ENCODE measurements around the gene LRRK1.

The LRRK1 gene

GRCh38 chr15:101062063-101062462 lies 142.9 kb downstream of the LRRK1 start:
- H3K36me3 ChIP-seq (replicated peaks in 1 of 2; ENCODE audit: control insufficient read depth in 2 of 2, insufficient read depth in 2 of 2, low read length in 2 of 2) = no peaks in the 10 kb centered on the region
- DNase-seq (ENCODE audit: low spot score) = no peak

DNA sequence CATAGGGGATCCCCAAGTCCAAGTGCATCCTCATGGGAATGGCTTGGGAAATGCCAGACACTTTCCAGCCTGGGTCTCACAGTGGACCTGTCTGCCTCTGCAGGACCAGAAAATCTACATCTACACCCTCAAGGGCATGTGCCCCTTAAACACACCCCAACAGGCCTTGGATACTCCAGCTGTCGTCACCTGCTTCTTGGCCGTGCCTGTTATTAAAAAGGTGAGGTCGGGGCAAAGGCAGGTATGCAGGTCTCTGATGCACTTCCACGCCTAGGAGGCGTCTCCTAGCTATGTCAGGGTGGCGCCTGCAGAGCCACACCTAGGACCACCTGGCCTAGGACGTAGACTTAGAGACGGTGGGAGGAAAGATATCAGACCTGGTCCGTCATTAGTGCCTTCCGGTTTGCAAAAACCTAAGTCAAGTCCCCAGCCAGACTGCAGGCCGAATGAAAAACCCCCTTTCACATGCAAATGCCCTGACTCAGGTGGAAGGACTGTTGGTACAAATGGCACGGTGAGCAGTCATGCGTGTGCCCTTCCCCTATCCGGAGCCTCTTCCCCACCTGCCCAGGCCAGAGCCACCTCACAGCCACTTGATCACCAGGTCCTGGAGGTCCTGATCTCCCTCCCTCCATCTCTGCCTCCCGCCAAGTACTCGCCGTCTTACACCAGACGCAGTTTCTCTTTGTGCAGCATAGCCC lies 143.5 kb downstream of the LRRK1 start:
- H2AFZ ChIP-seq (ENCODE audit: low read length) = no peak overlapping the region
- no peaks in the 10 kb centered on the region for H3K79me1 ChIP-seq (ENCODE audit: low read depth, low read length)
- no peak overlapping the region for H3K4me2 ChIP-seq (ENCODE audit: insufficient read depth, low read length, poor library complexity, severe bottlenecking)
- no peaks in the 10 kb centered on the region for H3K36me3 ChIP-seq (replicated peaks in 1 of 2; ENCODE audit: control insufficient read depth in 2 of 2, insufficient read depth in 2 of 2, low read length in 2 of 2)
- H3K4ac ChIP-seq (ENCODE audit: low read length) = no peak overlapping the region
- H3K27ac ChIP-seq (replicated peaks; ENCODE audit: low read length) = no peak overlapping the region
- H3K4me3 ChIP-seq (ENCODE audit: low read length in 2 of 2) = no peak overlapping the region
- no peak overlapping the region for H4K91ac ChIP-seq (ENCODE audit: low read depth, low read length, poor library complexity)
- H3K18ac ChIP-seq (ENCODE audit: low read length) = peak overlapping the region; percentile 79
- peaks cover 0 to 3% of the 10 kb centered on the region in 2 donors for H3K9me3 ChIP-seq (replicated peaks in 1 of 2; ENCODE audit: control insufficient read depth in 2 of 2, insufficient read depth in 1 of 2, low read depth in 1 of 2, low read length in 2 of 2)
- H3K23ac ChIP-seq (ENCODE audit: low read depth, low read length, poor library complexity) = no peak overlapping the region
- H3K14ac ChIP-seq (ENCODE audit: low read length) = no peak overlapping the region
- no peak overlapping the region for H2BK5ac ChIP-seq (ENCODE audit: low read length)
- H2BK15ac ChIP-seq (ENCODE audit: low read length) = no peak overlapping the region
- DNase-seq (ENCODE audit: low spot score) = no peak
- H3K9ac ChIP-seq (ENCODE audit: low read depth, low read length, poor library complexity) = no peak overlapping the region
- H2BK12ac ChIP-seq (ENCODE audit: low read length) = no peak overlapping the region
- H4K8ac ChIP-seq (ENCODE audit: low read depth, low read length) = no peak overlapping the region
- peaks cover 16 to 23% of the 10 kb centered on the region in 2 donors for H3K4me1 ChIP-seq (ENCODE audit: control insufficient read depth in 2 of 2, insufficient read depth in 1 of 2, low read depth in 1 of 2, low read length in 2 of 2)
- no peaks in the 10 kb centered on the region for H3K27me3 ChIP-seq (ENCODE audit: control insufficient read depth in 3 of 3, insufficient read depth in 3 of 3, low read depth in 1 of 3, low read length in 3 of 3)
- no peak overlapping the region for H2BK120ac ChIP-seq (ENCODE audit: low read depth, low read length)
- H2AK5ac ChIP-seq (ENCODE audit: low read depth, low read length) = peak overlapping the region; percentile 14
- no CpG with 5 or more reads among the region's 18 CpGs for WGBS, 2 donors (ENCODE audit: extremely low coverage in 2 of 2, insufficient read length in 2 of 2, insufficient replicate concordance in 1 of 2)

More at GRCh38 chr15:101062063-101062462, 142.9 kb downstream of the LRRK1 start:
- H2BK120ac ChIP-seq (ENCODE audit: low read depth, low read length) = no peak overlapping the region
- no peak overlapping the region for H3K4me3 ChIP-seq (ENCODE audit: low read length in 2 of 2)
- peaks cover 0 to 3% of the 10 kb centered on the region in 2 donors for H3K9me3 ChIP-seq (replicated peaks in 1 of 2; ENCODE audit: control insufficient read depth in 2 of 2, insufficient read depth in 1 of 2, low read depth in 1 of 2, low read length in 2 of 2)
- H2AFZ ChIP-seq (ENCODE audit: low read length) = no peak overlapping the region
- no peak overlapping the region for H3K18ac ChIP-seq (ENCODE audit: low read length)
- no peak overlapping the region for H4K91ac ChIP-seq (ENCODE audit: low read depth, low read length, poor library complexity)
- H2BK12ac ChIP-seq (ENCODE audit: low read length) = no peak overlapping the region
- no peak overlapping the region for H4K8ac ChIP-seq (ENCODE audit: low read depth, low read length)
- H3K79me1 ChIP-seq (ENCODE audit: low read depth, low read length) = no peaks in the 10 kb centered on the region
- H2AK5ac ChIP-seq (ENCODE audit: low read depth, low read length) = no peak overlapping the region
- no peak overlapping the region for H3K14ac ChIP-seq (ENCODE audit: low read length)
- no peak overlapping the region for H3K4me2 ChIP-seq (ENCODE audit: insufficient read depth, low read length, poor library complexity, severe bottlenecking)
- no peak overlapping the region for H2BK15ac ChIP-seq (ENCODE audit: low read length)
- no peak overlapping the region for H3K23ac ChIP-seq (ENCODE audit: low read depth, low read length, poor library complexity)
- WGBS, 2 donors (ENCODE audit: extremely low coverage in 2 of 2, insufficient read length in 2 of 2, insufficient replicate concordance in 1 of 2) = no CpG with 5 or more reads among the region's 7 CpGs
- no peaks in the 10 kb centered on the region for H3K27me3 ChIP-seq (ENCODE audit: control insufficient read depth in 3 of 3, insufficient read depth in 3 of 3, low read depth in 1 of 3, low read length in 3 of 3)
- H3K4me1 ChIP-seq (ENCODE audit: control insufficient read depth in 2 of 2, insufficient read depth in 1 of 2, low read depth in 1 of 2, low read length in 2 of 2) = peaks cover 16 to 21% of the 10 kb centered on the region in 2 donors
- no peak overlapping the region for H2BK5ac ChIP-seq (ENCODE audit: low read length)
- H3K27ac ChIP-seq (replicated peaks; ENCODE audit: low read length) = no peak overlapping the region
- H3K9ac ChIP-seq (ENCODE audit: low read depth, low read length, poor library complexity) = no peak overlapping the region
- H3K4ac ChIP-seq (ENCODE audit: low read length) = no peak overlapping the region

- peaks cover 16 to 27% of the 10 kb centered on the region in 2 donors for H3K4me1 ChIP-seq (ENCODE audit: control insufficient read depth in 2 of 2, insufficient read depth in 1 of 2, low read depth in 1 of 2, low read length in 2 of 2)
- peak overlapping the region; percentile 79 for H3K18ac ChIP-seq (ENCODE audit: low read length)
- no peak overlapping the region for H3K4me3 ChIP-seq (ENCODE audit: low read length in 2 of 2)
- no peak overlapping the region for H2BK5ac ChIP-seq (ENCODE audit: low read length)
- no peak overlapping the region for H2AFZ ChIP-seq (ENCODE audit: low read length)
- peak overlapping the region; percentile 14 for H2AK5ac ChIP-seq (ENCODE audit: low read depth, low read length)
- no peak overlapping the region for H3K4ac ChIP-seq (ENCODE audit: low read length)
- H3K27ac ChIP-seq (replicated peaks; ENCODE audit: low read length) = no peak overlapping the region
- no peaks in the 10 kb centered on the region for H3K36me3 ChIP-seq (replicated peaks in 1 of 2; ENCODE audit: control insufficient read depth in 2 of 2, insufficient read depth in 2 of 2, low read length in 2 of 2)
- H3K79me1 ChIP-seq (ENCODE audit: low read depth, low read length) = no peaks in the 10 kb centered on the region
- no CpG with 5 or more reads among the region's 9 CpGs for whole genome bisulfite sequencing, 2 donors (ENCODE audit: extremely low coverage in 2 of 2, insufficient read length in 2 of 2, insufficient replicate concordance in 1 of 2)
- H3K9ac ChIP-seq (ENCODE audit: low read depth, low read length, poor library complexity) = no peak overlapping the region
- H4K8ac ChIP-seq (ENCODE audit: low read depth, low read length) = no peak overlapping the region
- H3K23ac ChIP-seq (ENCODE audit: low read depth, low read length, poor library complexity) = no peak overlapping the region
- H2BK15ac ChIP-seq (ENCODE audit: low read length) = no peak overlapping the region
- no peak overlapping the region for H3K4me2 ChIP-seq (ENCODE audit: insufficient read depth, low read length, poor library complexity, severe bottlenecking)
- H4K91ac ChIP-seq (ENCODE audit: low read depth, low read length, poor library complexity) = no peak overlapping the region
- H3K27me3 ChIP-seq (ENCODE audit: control insufficient read depth in 3 of 3, insufficient read depth in 3 of 3, low read depth in 1 of 3, low read length in 3 of 3) = no peaks in the 10 kb centered on the region
- H3K9me3 ChIP-seq (replicated peaks in 1 of 2; ENCODE audit: control insufficient read depth in 2 of 2, insufficient read depth in 1 of 2, low read depth in 1 of 2, low read length in 2 of 2) = peaks cover 0 to 3% of the 10 kb centered on the region in 2 donors
- H2BK12ac ChIP-seq (ENCODE audit: low read length) = no peak overlapping the region
- H2BK120ac ChIP-seq (ENCODE audit: low read depth, low read length) = no peak overlapping the region
- H3K14ac ChIP-seq (ENCODE audit: low read length) = no peak overlapping the region
- no peak for DNase-seq (ENCODE audit: low spot score)
Observed at GRCh38 chr15:101063212-101063611, 144.1 kb downstream of the LRRK1 start.

GRCh38 chr15:101063891-101064794 lies 145.0 kb downstream of the LRRK1 start:
- Histone ChIP-seq H3K4ac (ENCODE audit: low read length) (no peak overlapping the region), H2BK15ac (ENCODE audit: low read length) (peak overlapping the region; percentile 86), H3K14ac (ENCODE audit: low read length) (peak overlapping the region; percentile 64), H4K91ac (ENCODE audit: low read depth, low read length, poor library complexity) (peak overlapping the region; percentile 92), H3K4me2 (ENCODE audit: insufficient read depth, low read length, poor library complexity, severe bottlenecking) (no peak overlapping the region), H3K4me1 (ENCODE audit: control insufficient read depth in 2 of 2, insufficient read depth in 1 of 2, low read depth in 1 of 2, low read length in 2 of 2) (peaks cover 25 to 34% of the 10 kb centered on the region in 2 donors), H3K27me3 (ENCODE audit: control insufficient read depth in 3 of 3, insufficient read depth in 3 of 3, low read depth in 1 of 3, low read length in 3 of 3) (no peaks in the 10 kb centered on the region), H3K9ac (ENCODE audit: low read depth, low read length, poor library complexity) (peak overlapping the region; percentile 54), H3K23ac (ENCODE audit: low read depth, low read length, poor library complexity) (no peak overlapping the region), H3K4me3 (ENCODE audit: low read length in 2 of 2) (no peak overlapping the region), H3K18ac (ENCODE audit: low read length) (peak overlapping the region; percentile 96), H2BK12ac (ENCODE audit: low read length) (peak overlapping the region; percentile 24), H3K9me3 (replicated peaks in 1 of 2; ENCODE audit: control insufficient read depth in 2 of 2, insufficient read depth in 1 of 2, low read depth in 1 of 2, low read length in 2 of 2) (peaks cover 0 to 3% of the 10 kb centered on the region in 2 donors), H2BK120ac (ENCODE audit: low read depth, low read length) (no peak overlapping the region), H3K36me3 (replicated peaks in 1 of 2; ENCODE audit: control insufficient read depth in 2 of 2, insufficient read depth in 2 of 2, low read length in 2 of 2) (no peaks in the 10 kb centered on the region), H3K79me1 (ENCODE audit: low read depth, low read length) (no peaks in the 10 kb centered on the region), H2BK5ac (ENCODE audit: low read length) (no peak overlapping the region), H2AFZ (ENCODE audit: low read length) (no peak overlapping the region), H4K8ac (ENCODE audit: low read depth, low read length) (peak overlapping the region; percentile 99), H2AK5ac (ENCODE audit: low read depth, low read length) (peak overlapping the region; percentile 13), H3K27ac (replicated peaks; ENCODE audit: low read length) (no peak overlapping the region)
- DNase-seq (ENCODE audit: low spot score) = no peak
- no CpG with 5 or more reads among the region's 30 CpGs for WGBS, 2 donors (ENCODE audit: extremely low coverage in 2 of 2, insufficient read length in 2 of 2, insufficient replicate concordance in 1 of 2)

Data from neuronal stem cell (in vitro differentiated cells).